Stimulated activated naive CD8-positive, alpha-beta T cell treated with anti-CD3 and anti-CD28 coated beads, Interleukin-15, Interleukin-2, amounts not matched to agents 100 ng/mL and 50 ng/mL, for 24 hours (primary cell): ENCODE results near the gene IL18.

Experiments
- H3K27ac Mint-ChIP-seq: one replicate; pipeline ENCODE4 v1.8.0; 2021; ENCODE audit warnings: mild to moderate bottlenecking, mixed read lengths
- H3K27me3 Mint-ChIP-seq: one replicate; pipeline ENCODE4 v1.8.0; 2021; ENCODE audit warnings: mixed read lengths
- H3K36me3 Mint-ChIP-seq: one replicate; pipeline ENCODE4 v1.8.0; 2021; ENCODE audit warnings: low read depth, mixed read lengths
- H3K4me1 Mint-ChIP-seq: one replicate; pipeline ENCODE4 v1.8.0; 2021; ENCODE audit warnings: low read depth, mixed read lengths
- H3K4me3 Mint-ChIP-seq: one replicate; pipeline ENCODE4 v1.8.0; 2021; ENCODE audit warnings: mild to moderate bottlenecking, mixed read lengths
- H3K9me3 Mint-ChIP-seq: one replicate; pipeline ENCODE4 v1.8.0; 2021; ENCODE audit warnings: mixed read lengths

The IL18 gene

GRCh38 chr11:112159098-112160065 is 4.5 kb downstream of the IL18 start:
- H3K27ac Mint-ChIP-seq, result no peak overlapping the region
- peaks cover 19% of the 10 kb centered on the region for H3K4me1 Mint-ChIP-seq
- no peak overlapping the region for H3K4me3 Mint-ChIP-seq
- H3K27me3 Mint-ChIP-seq, result peaks cover 41% of the 10 kb centered on the region
- H3K36me3 Mint-ChIP-seq, result peaks cover 3% of the 10 kb centered on the region
- H3K9me3 Mint-ChIP-seq, result no peaks in the 10 kb centered on the region

- Mint-ChIP-seq H3K9me3 (no peaks in the 10 kb centered on the region), H3K27ac (no peak overlapping the region), H3K4me1 (peaks cover 13% of the 10 kb centered on the region), H3K4me3 (no peak overlapping the region), H3K36me3 (peaks cover 3% of the 10 kb centered on the region), H3K27me3 (peaks cover 25% of the 10 kb centered on the region)
These were observed 6.7 kb downstream of the IL18 start for GRCh38 chr11:112156956-112157766.

- Mint-ChIP-seq H3K4me1 (peaks cover 13% of the 10 kb centered on the region), H3K4me3 (no peak overlapping the region), H3K9me3 (no peaks in the 10 kb centered on the region), H3K27ac (no peak overlapping the region), H3K27me3 (peaks cover 21% of the 10 kb centered on the region), H3K36me3 (no peaks in the 10 kb centered on the region)
These were observed 7.5 kb downstream of the IL18 start for GRCh38 chr11:112156153-112156955.

GRCh38 chr11:112150517-112150916 is 13.4 kb downstream of the IL18 start:
- H3K4me1 Mint-ChIP-seq, result no peaks in the 10 kb centered on the region
- no peak overlapping the region for H3K27ac Mint-ChIP-seq
- peaks cover 4% of the 10 kb centered on the region for H3K27me3 Mint-ChIP-seq
- no peak overlapping the region for H3K4me3 Mint-ChIP-seq
- H3K36me3 Mint-ChIP-seq, result no peaks in the 10 kb centered on the region
- no peaks in the 10 kb centered on the region for H3K9me3 Mint-ChIP-seq

- H3K27ac Mint-ChIP-seq, result no peak overlapping the region
- H3K9me3 Mint-ChIP-seq, result peaks cover 4% of the 10 kb centered on the region
- H3K27me3 Mint-ChIP-seq, result no peaks in the 10 kb centered on the region
These were observed 20.3 kb downstream of the IL18 start for GRCh38 chr11:112143597-112143996.

GRCh38 chr11:112134473-112134872 is 29.4 kb downstream of the IL18 start:
- no peaks in the 10 kb centered on the region for H3K36me3 Mint-ChIP-seq

More at GRCh38 chr11:112143597-112143996, 20.3 kb downstream of the IL18 start:
- no peaks in the 10 kb centered on the region for H3K4me1 Mint-ChIP-seq
- H3K36me3 Mint-ChIP-seq, result peaks cover 9% of the 10 kb centered on the region
- H3K4me3 Mint-ChIP-seq, result no peak overlapping the region

GRCh38 chr11:112132737-112133136 is 31.2 kb downstream of the IL18 start:
- no peaks in the 10 kb centered on the region for H3K36me3 Mint-ChIP-seq
- H3K27ac Mint-ChIP-seq, result no peak overlapping the region
- no peaks in the 10 kb centered on the region for H3K27me3 Mint-ChIP-seq
- H3K4me1 Mint-ChIP-seq, result no peaks in the 10 kb centered on the region
- H3K9me3 Mint-ChIP-seq, result no peaks in the 10 kb centered on the region
- no peak overlapping the region for H3K4me3 Mint-ChIP-seq

More at GRCh38 chr11:112134473-112134872, 29.4 kb downstream of the IL18 start:
- Mint-ChIP-seq H3K27me3 (no peaks in the 10 kb centered on the region), H3K9me3 (no peaks in the 10 kb centered on the region), H3K4me1 (no peaks in the 10 kb centered on the region), H3K4me3 (no peak overlapping the region), H3K27ac (no peak overlapping the region)

GRCh38 chr11:112129656-112130055 is 34.2 kb downstream of the IL18 start:
- no peaks in the 10 kb centered on the region for H3K9me3 Mint-ChIP-seq
- H3K27ac Mint-ChIP-seq, result no peak overlapping the region
- no peaks in the 10 kb centered on the region for H3K27me3 Mint-ChIP-seq
- H3K4me3 Mint-ChIP-seq, result no peak overlapping the region
- no peaks in the 10 kb centered on the region for H3K4me1 Mint-ChIP-seq
- no peaks in the 10 kb centered on the region for H3K36me3 Mint-ChIP-seq

GRCh38 chr11:112128483-112129121 is 35.3 kb downstream of the IL18 start:
- Mint-ChIP-seq H3K9me3 (no peaks in the 10 kb centered on the region), H3K27me3 (no peaks in the 10 kb centered on the region), H3K27ac (no peak overlapping the region), H3K4me3 (no peak overlapping the region), H3K4me1 (no peaks in the 10 kb centered on the region), H3K36me3 (no peaks in the 10 kb centered on the region)

GRCh38 chr11:112127056-112127455 is 36.8 kb downstream of the IL18 start:
- no peak overlapping the region for H3K27ac Mint-ChIP-seq
- no peaks in the 10 kb centered on the region for H3K27me3 Mint-ChIP-seq
- no peaks in the 10 kb centered on the region for H3K36me3 Mint-ChIP-seq
- no peaks in the 10 kb centered on the region for H3K4me1 Mint-ChIP-seq
- no peak overlapping the region for H3K4me3 Mint-ChIP-seq
- H3K9me3 Mint-ChIP-seq, result no peaks in the 10 kb centered on the region

GRCh38 chr11:112123129-112123528 is 40.8 kb downstream of the IL18 start:
- Mint-ChIP-seq H3K27ac (no peak overlapping the region), H3K4me3 (no peak overlapping the region), H3K27me3 (no peaks in the 10 kb centered on the region), H3K9me3 (no peaks in the 10 kb centered on the region), H3K4me1 (peaks cover 25% of the 10 kb centered on the region), H3K36me3 (no peaks in the 10 kb centered on the region)

- Mint-ChIP-seq H3K27ac (no peak overlapping the region), H3K27me3 (no peaks in the 10 kb centered on the region), H3K36me3 (no peaks in the 10 kb centered on the region), H3K4me3 (no peak overlapping the region), H3K9me3 (no peaks in the 10 kb centered on the region), H3K4me1 (peaks cover 29% of the 10 kb centered on the region)
These were observed 41.8 kb downstream of the IL18 start for GRCh38 chr11:112121981-112122615.

GRCh38 chr11:112118176-112118575 is 45.7 kb downstream of the IL18 start:
- H3K27me3 Mint-ChIP-seq, result no peaks in the 10 kb centered on the region
- H3K4me1 Mint-ChIP-seq, result peaks cover 29% of the 10 kb centered on the region
- no peak overlapping the region for H3K4me3 Mint-ChIP-seq
- H3K9me3 Mint-ChIP-seq, result no peaks in the 10 kb centered on the region
- no peak overlapping the region for H3K27ac Mint-ChIP-seq
- no peaks in the 10 kb centered on the region for H3K36me3 Mint-ChIP-seq

- H3K4me3 Mint-ChIP-seq, result no peak overlapping the region
- H3K27me3 Mint-ChIP-seq, result no peaks in the 10 kb centered on the region
- no peaks in the 10 kb centered on the region for H3K9me3 Mint-ChIP-seq
- H3K27ac Mint-ChIP-seq, result no peak overlapping the region
- peaks cover 18% of the 10 kb centered on the region for H3K4me1 Mint-ChIP-seq
- H3K36me3 Mint-ChIP-seq, result no peaks in the 10 kb centered on the region
These were observed 48.5 kb downstream of the IL18 start for GRCh38 chr11:112115386-112115785.
